ENCODE data around the gene PCDHA2.
"Not testable (repeated sequence)": the region's sequence is repeated elsewhere in the genome, so short reads cannot be mapped to it uniquely, and the experiment has no call there.

PCDHA2 gene

GRCh38 chr5:140821375-140822280 is 27.0 kb downstream of the PCDHA2 start, which contains the start of gene PCDHA5:
PCDHA5 (plus strand) TSS chr5:140821613.
- DNase-seq = no peak

- DNase-seq = no peak
These were observed 27.6 kb downstream of the PCDHA2 start for GRCh38 chr5:140822281-140822629.

GRCh38 chr5:140822969-140823368 is 28.3 kb downstream of the PCDHA2 start:
- not testable (repeated sequence) for DNase-seq

- no peak for DNase-seq
These were observed 28.8 kb downstream of the PCDHA2 start for GRCh38 chr5:140823475-140823874.

- DNase-seq = no peak
These were observed 33.2 kb downstream of the PCDHA2 start, which contains the start of gene PCDHA6 for GRCh38 chr5:140827704-140828361. PCDHA6 (plus strand) TSS chr5:140827960; CDS start chr5:140828092, 132 bp downstream.

- no peak for DNase-seq
These were observed 33.7 kb downstream of the PCDHA2 start for GRCh38 chr5:140828362-140828737.

- not testable (repeated sequence) for DNase-seq
These were observed 35.2 kb downstream of the PCDHA2 start for GRCh38 chr5:140829511-140830501.

- DNase-seq = no peak
These were observed 39.3 kb downstream of the PCDHA2 start, which contains the start of gene PCDHA7 for GRCh38 chr5:140833993-140834392. PCDHA7 (plus strand) TSS chr5:140834269; CDS start chr5:140834384, 115 bp downstream.

- not testable (repeated sequence) for DNase-seq
These were observed 39.9 kb downstream of the PCDHA2 start for GRCh38 chr5:140834439-140835008.

GRCh38 chr5:140835622-140836510 is 41.2 kb downstream of the PCDHA2 start:
- DNase-seq = no peak

- DNase-seq = no peak
These were observed 46.6 kb downstream of the PCDHA2 start, which contains the start of gene PCDHA8 for GRCh38 chr5:140840978-140841962. PCDHA8 (plus strand) TSS chr5:140841187; CDS start chr5:140841322, 135 bp downstream.

- DNase-seq = no peak
These were observed 48.4 kb downstream of the PCDHA2 start for GRCh38 chr5:140842798-140843733.

All from activated CD4-positive, alpha-beta T cell treated with anti-CD3 and anti-CD28 coated beads, Interleukin-2, amount 50 U/mL, for 4 hours (primary cell).